IMR-90 (cell line): ENCODE measurements around the gene CERT1. TPM values are rescaled to one million over a fixed set of nuclear protein-coding genes. Genes with fewer than 3 reads are reported as not detected.
"Not testable (repeated sequence)": the region's sequence is repeated elsewhere in the genome, so short reads cannot be mapped to it uniquely, and the experiment has no call there.

Experiments used
- ATAC-seq: fragments of 200-7000 bp; cut with Tn5 transposase; 2 replicates; pipeline ENCODE4 v1.9.1; 2020; ENCODE audit warnings: low read depth, mild to moderate bottlenecking, moderate library complexity
- BruUV-seq: library from RNA; stranded (reverse); fragments of 400-500 nt; replicated peaks from 2 replicates; lab custom pipeline; 2021; lab: Mats Ljungman, UMichigan
- CTCF ChIA-PET: fragments of 300-600 bp; formaldehyde crosslinking; extraction: SDS; loops from one replicate; lab custom pipeline; 2021; ENCODE audit warnings: antibody characterized with exemption; lab: Yijun Ruan, JAX
- POLR2A ChIA-PET: fragments of 300-600 bp; sonication (Branson Sonifier 250); formaldehyde crosslinking; loops from one replicate; lab custom pipeline; 2022; ENCODE audit warnings: antibody characterized with exemption; ENCODE audit not compliant: unreplicated experiment; lab: Charles Lee
- DNase-seq: peaks from one replicate; pipeline ENCODE4 v3.0.0; 2013
- H2AFZ ChIP-seq: replicated peaks from 2 replicates; pipeline ENCODE3; 2013; ENCODE audit warnings: low read length, mild to moderate bottlenecking; ENCODE audit not compliant: poor library complexity
- H2AK5ac ChIP-seq: 2 replicates; pipeline ENCODE4 v1.6.1; 2013; ENCODE audit warnings: low read depth, low read length, inconsistent platforms
- H2AK9ac ChIP-seq: replicated peaks from 2 replicates; pipeline ENCODE3; 2013; ENCODE audit warnings: mild to moderate bottlenecking, low read depth, low read length, moderate library complexity; ENCODE audit not compliant: poor library complexity
- H2BK120ac ChIP-seq: 2 replicates; pipeline ENCODE4 v1.6.1; 2013; ENCODE audit warnings: low read depth, low read length, inconsistent platforms
- H2BK15ac ChIP-seq: 3 replicates; pipeline ENCODE4 v1.6.1; 2013; ENCODE audit warnings: low read depth, low read length, inconsistent platforms
- H2BK20ac ChIP-seq: 2 replicates; pipeline ENCODE4 v1.6.1; 2013; ENCODE audit warnings: low read depth, mild to moderate bottlenecking, inconsistent platforms, low read length, moderate library complexity
- H2BK5ac ChIP-seq: 2 replicates; pipeline ENCODE4 v1.6.1; 2013; ENCODE audit warnings: mild to moderate bottlenecking, low read depth, low read length, inconsistent platforms; ENCODE audit not compliant: poor library complexity, severe bottlenecking
- H3K14ac ChIP-seq: replicated peaks from 2 replicates; pipeline ENCODE4 v1.6.1; 2013; ENCODE audit warnings: low read depth, low read length, inconsistent platforms
- H3K18ac ChIP-seq: 2 replicates; pipeline ENCODE4 v1.6.1; 2013; ENCODE audit warnings: low read depth, low read length, control low read depth
- H3K23ac ChIP-seq: 2 replicates; pipeline ENCODE4 v1.6.1; 2013; ENCODE audit warnings: low read depth, low read length, inconsistent platforms
- H3K27ac ChIP-seq: 2 replicates; pipeline ENCODE4 v1.5.1; 2013; ENCODE audit warnings: mild to moderate bottlenecking, control low read depth, low read length; ENCODE audit not compliant: insufficient read depth
- H3K27me3 ChIP-seq: 2 replicates; pipeline ENCODE4 v1.6.1; 2013; ENCODE audit warnings: low read length; ENCODE audit not compliant: control insufficient read depth, insufficient read depth
- H3K36me3 ChIP-seq: 2 replicates; pipeline ENCODE4 v1.6.1; 2013; ENCODE audit warnings: low read length, mixed read lengths; ENCODE audit not compliant: control insufficient read depth, insufficient read depth
- H3K4ac ChIP-seq: 2 replicates; pipeline ENCODE4 v1.6.1; 2013; ENCODE audit warnings: low read depth, low read length, inconsistent platforms
- H3K4me1 ChIP-seq: 2 replicates; pipeline ENCODE4 v1.6.1; 2013; ENCODE audit warnings: low read length, mixed read lengths; ENCODE audit not compliant: control insufficient read depth, insufficient read depth
- H3K4me2 ChIP-seq: 2 replicates; pipeline ENCODE4 v1.6.1; 2013; ENCODE audit warnings: low read depth, mild to moderate bottlenecking, control low read depth, low read length, moderate library complexity
- H3K4me3 ChIP-seq: 2 replicates; pipeline ENCODE4 v1.5.1; 2013; ENCODE audit warnings: low read depth, mild to moderate bottlenecking, control low read depth, low read length, moderate library complexity; ENCODE audit not compliant: insufficient read depth
- H3K56ac ChIP-seq: 2 replicates; pipeline ENCODE4 v1.6.1; 2013; ENCODE audit warnings: low read length, inconsistent platforms; ENCODE audit not compliant: insufficient read depth; ENCODE audit errors: extremely low read depth
- H3K79me1 ChIP-seq, 2 experiments: 2 replicates each; pipeline ENCODE4 v1.6.1; 2013; ENCODE audit warnings: low read length in 2 of 2, inconsistent platforms in 1 of 2, low read depth in 1 of 2
- H3K9ac ChIP-seq: 2 replicates; pipeline ENCODE4 v1.6.1; 2013; ENCODE audit warnings: low read depth, low read length, control low read depth
- H3K9me1 ChIP-seq: 2 replicates; pipeline ENCODE4 v1.6.1; 2013; ENCODE audit warnings: low read length, inconsistent platforms; ENCODE audit not compliant: insufficient read depth
- H3K9me3 ChIP-seq: 2 replicates; pipeline ENCODE4 v1.6.1; 2013; ENCODE audit warnings: low read length; ENCODE audit not compliant: control insufficient read depth, insufficient read depth
- H4K20me1 ChIP-seq: 2 replicates; pipeline ENCODE4 v1.6.1; 2013; ENCODE audit warnings: low read length, inconsistent platforms; ENCODE audit not compliant: insufficient read depth
- H4K5ac ChIP-seq: 2 replicates; pipeline ENCODE4 v1.6.1; 2013; ENCODE audit warnings: mild to moderate bottlenecking, low read depth, low read length, control low read depth
- H4K8ac ChIP-seq, 2 experiments: 2 replicates each; pipeline ENCODE4 v1.6.1; 2013; ENCODE audit warnings: low read depth in 2 of 2, low read length in 2 of 2, control low read depth in 1 of 2, inconsistent platforms in 1 of 2
- H4K91ac ChIP-seq: 2 replicates; pipeline ENCODE4 v1.6.1; 2013; ENCODE audit warnings: low read depth, low read length, inconsistent platforms; ENCODE audit not compliant: insufficient read depth
- WGBS, 2 experiments: methylation state at CpG; one replicate each; pipeline versions ENCODE4 v1.1.5 to v1.1.7; 2013; ENCODE audit warnings: missing lambda C conversion rate in 2 of 2; ENCODE audit not compliant: insufficient read length in 1 of 2; ENCODE audit errors: extremely low coverage in 2 of 2; 5-methylcytosine and 5-hydroxymethylcytosine counted together
- dilution Hi-C: fragments of 300-500 bp; cut with HindIII; formaldehyde crosslinking; loops from one replicate; pipeline ENCODE4 v1.14.3; 2018; ENCODE audit warnings: low sequenced_read_pairs; ENCODE audit not compliant: unreplicated experiment
- in situ Hi-C: fragments of 300-500 bp; cut with MboI; formaldehyde crosslinking; loops from 3 replicates; pipeline ENCODE4 v1.14.3; 2019; ENCODE audit warnings: low sequenced_read_pairs, inconsistent platforms, mixed read lengths
- intact Hi-C: fragments of 100-400 bp; cut with micrococcal nuclease; formaldehyde crosslinking; loops from 2 replicates; pipeline ENCODE4 v1.10.0; 2022
- polyA plus RNA-seq, 3 experiments: library from polyadenylated mRNA; depleted of rRNA; stranded (reverse); fragments of >200 nt; gene quantifications; 2 replicates each; pipeline ENCODE4 v1.2.3, GENCODE V29; 2012; ENCODE audit warnings: low replicate concordance in 1 of 3
- total RNA-seq: library from RNA; depleted of rRNA; stranded (reverse); fragments of >200 nt; gene quantifications from 2 replicates; pipeline ENCODE4 v1.2.3, GENCODE V29; 2012

Gene CERT1
- total and polyA plus RNA-seq, 2 of the 4 experiments (the other 2 are of a cell fraction), result 7.2 TPM

DNA sequence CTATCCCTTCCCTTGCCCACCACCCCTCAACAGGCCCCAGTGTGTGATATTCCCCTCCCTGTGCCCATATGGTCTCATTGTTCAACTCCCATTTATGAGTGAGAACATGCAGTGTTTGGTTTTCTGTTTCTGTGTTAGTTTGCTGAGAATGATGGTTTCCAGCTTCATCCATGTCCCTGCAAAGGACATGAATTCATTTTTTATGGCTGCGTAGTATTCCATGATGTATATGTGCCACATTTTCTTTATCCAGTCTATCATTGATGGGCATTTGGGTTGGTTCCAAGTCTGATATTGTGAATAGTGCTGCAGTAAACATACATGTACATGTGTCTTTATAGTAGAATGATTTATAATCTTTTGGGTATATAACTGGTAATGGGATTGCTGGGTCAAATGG is 49.2 kb upstream of the CERT1 start:
- dilution Hi-C loops, POLR2A ChIA-PET, H2BK20ac ChIP-seq, H3K9ac ChIP-seq, H2AK5ac ChIP-seq, H3K4ac ChIP-seq, in situ Hi-C loops, H3K9me3 ChIP-seq, H3K18ac ChIP-seq, H4K5ac ChIP-seq, H4K20me1 ChIP-seq, H3K27me3 ChIP-seq, ATAC-seq, intact Hi-C loops, H2BK120ac ChIP-seq, H4K91ac ChIP-seq, H2AK9ac ChIP-seq, BruUV-seq, H3K56ac ChIP-seq, H3K27ac ChIP-seq, H3K9me1 ChIP-seq, CTCF ChIA-PET, H2BK15ac ChIP-seq, H3K36me3 ChIP-seq, DNase-seq, H2BK5ac ChIP-seq, H4K8ac ChIP-seq, H3K4me2 ChIP-seq, H3K23ac ChIP-seq, H2AFZ ChIP-seq, H3K4me3 ChIP-seq, H3K4me1 ChIP-seq, H3K14ac ChIP-seq: not testable (repeated sequence)
- WGBS, 2 experiments, result no CpG with 5 or more reads among the region's 1 CpG
- H3K79me1 ChIP-seq, result peaks cover 8 to 20% of the 10 kb centered on the region in 2 experiments; a peak in 3 of 4 replicates
